ENCODE measurements around the gene MICAL3. TPM values are rescaled to one million over a fixed set of nuclear protein-coding genes. Genes with fewer than 3 reads are reported as not detected.
"Not testable (repeated sequence)": the region's sequence is repeated elsewhere in the genome, so short reads cannot be mapped to it uniquely, and the experiment has no call there.

MICAL3 gene
- total RNA-seq, 1 donor from 2014 or later, result 29.0 TPM

GRCh38 chr22:17769716-17770082, 254.7 kb downstream of the MICAL3 start:
- DNase-seq (ENCODE audit: low read depth in 2 of 2), result no peak

GRCh38 chr22:17769013-17769715, 255.2 kb downstream of the MICAL3 start:
- no peak for DNase-seq (ENCODE audit: low read depth in 2 of 2)

GRCh38 chr22:17767233-17768065, 256.9 kb downstream of the MICAL3 start:
- DNase-seq (ENCODE audit: low read depth in 2 of 2), result no peak

GRCh38 chr22:17764852-17765251, 259.5 kb downstream of the MICAL3 start:
- not testable (repeated sequence) for DNase-seq (ENCODE audit: low read depth in 2 of 2)

GRCh38 chr22:17764036-17764435, 260.3 kb downstream of the MICAL3 start:
- DNase-seq (ENCODE audit: low read depth in 2 of 2), result no peak

GRCh38 chr22:17763442-17763841, 260.9 kb downstream of the MICAL3 start:
- not testable (repeated sequence) for DNase-seq (ENCODE audit: low read depth in 2 of 2)

GRCh38 chr22:17761138-17761488, 263.2 kb downstream of the MICAL3 start:
- no peak for DNase-seq (ENCODE audit: low read depth in 2 of 2)

- peak; percentile 35 to 49 for DNase-seq (ENCODE audit: low read depth in 2 of 2)
Observed at GRCh38 chr22:17754233-17754925, 270.0 kb downstream of the MICAL3 start.

GRCh38 chr22:17753401-17753989, 270.9 kb downstream of the MICAL3 start:
- DNase-seq (ENCODE audit: low read depth in 2 of 2), result peak in 1 of 2 donors; percentile 76

GRCh38 chr22:17751596-17751995, 272.8 kb downstream of the MICAL3 start:
- no peak for DNase-seq (ENCODE audit: low read depth in 2 of 2)

GRCh38 chr22:17749605-17750395, 274.6 kb downstream of the MICAL3 start:
- DNase-seq (ENCODE audit: low read depth in 2 of 2), result no peak

- no peak for DNase-seq (ENCODE audit: low read depth in 2 of 2)
Observed at GRCh38 chr22:17748555-17749353, 275.6 kb downstream of the MICAL3 start.

- no peak for DNase-seq (ENCODE audit: low read depth in 2 of 2)
Observed at GRCh38 chr22:17746916-17747315, 277.4 kb downstream of the MICAL3 start.

- DNase-seq (ENCODE audit: low read depth in 2 of 2), result no peak
Observed at GRCh38 chr22:17744430-17744829, 279.9 kb downstream of the MICAL3 start.

- peak; percentile 25 to 71 for DNase-seq (ENCODE audit: low read depth in 2 of 2)
Observed at GRCh38 chr22:17743661-17744411, 280.5 kb downstream of the MICAL3 start.

GRCh38 chr22:17742527-17742902, 281.8 kb downstream of the MICAL3 start:
- peak; percentile 69 to 77 for DNase-seq (ENCODE audit: low read depth in 2 of 2)

GRCh38 chr22:17741866-17742526, 282.4 kb downstream of the MICAL3 start:
- DNase-seq (ENCODE audit: low read depth in 2 of 2), result no peak

- DNase-seq (ENCODE audit: low read depth in 2 of 2), result no peak
Observed at GRCh38 chr22:17739196-17739975, 285.0 kb downstream of the MICAL3 start.
